HG02678 (cell line): ENCODE data around the gene DLGAP1.
A peak's percentile ranks its signal among the peaks of the same experiment; 100 is the strongest.

Experiments used
- ATAC-seq: cut with Tn5 transposase; IDR thresholded peaks from one replicate; pipeline ENCODE4 v1.9.1; 2021; ENCODE audit warnings: mild to moderate bottlenecking, moderate library complexity; ENCODE audit not compliant: unreplicated experiment

DLGAP1 gene

GRCh38 chr18:3960977-3961376, 494.1 kb downstream of the DLGAP1 start:
- no peak for ATAC-seq

GRCh38 chr18:3960142-3960541, 495.0 kb downstream of the DLGAP1 start:
- no peak for ATAC-seq

- ATAC-seq: no peak
These were observed 503.1 kb downstream of the DLGAP1 start for GRCh38 chr18:3952031-3952430.

GRCh38 chr18:3950668-3951404, 504.3 kb downstream of the DLGAP1 start:
- ATAC-seq: no peak

- ATAC-seq: no peak
These were observed 506.1 kb downstream of the DLGAP1 start for GRCh38 chr18:3948958-3949357.

- ATAC-seq: no peak
These were observed 507.7 kb downstream of the DLGAP1 start for GRCh38 chr18:3947383-3947782.

GRCh38 chr18:3935305-3935704, 519.8 kb downstream of the DLGAP1 start:
- no peak for ATAC-seq

- ATAC-seq: no peak
These were observed 522.8 kb downstream of the DLGAP1 start for GRCh38 chr18:3932276-3932675.

GRCh38 chr18:3931542-3932112, 523.5 kb downstream of the DLGAP1 start:
- ATAC-seq: no peak

- ATAC-seq: no peak
These were observed 524.1 kb downstream of the DLGAP1 start for GRCh38 chr18:3931013-3931315.

- no peak for ATAC-seq
These were observed 524.7 kb downstream of the DLGAP1 start for GRCh38 chr18:3930126-3931012.

GRCh38 chr18:3924455-3924854, 530.7 kb downstream of the DLGAP1 start:
- no peak for ATAC-seq

- no peak for ATAC-seq
These were observed 531.4 kb downstream of the DLGAP1 start for GRCh38 chr18:3923750-3924149.

- no peak for ATAC-seq
These were observed 533.3 kb downstream of the DLGAP1 start for GRCh38 chr18:3921826-3922225.

GRCh38 chr18:3920832-3921231, 534.3 kb downstream of the DLGAP1 start:
- ATAC-seq: no peak

GRCh38 chr18:3919396-3920061, 535.6 kb downstream of the DLGAP1 start:
- no peak for ATAC-seq

GRCh38 chr18:3916082-3916481, 539.0 kb downstream of the DLGAP1 start:
- ATAC-seq: no peak

GRCh38 chr18:3914833-3915610, 540.1 kb downstream of the DLGAP1 start:
- peak; percentile 48 for ATAC-seq

- no peak for ATAC-seq
These were observed 541.0 kb downstream of the DLGAP1 start for GRCh38 chr18:3914109-3914508.

- no peak for ATAC-seq
These were observed 542.4 kb downstream of the DLGAP1 start for GRCh38 chr18:3912705-3913104.

GRCh38 chr18:3911413-3911812, 543.7 kb downstream of the DLGAP1 start:
- no peak for ATAC-seq
